ENCODE data around the gene CTSK. TPM values are rescaled to one million over a fixed set of nuclear protein-coding genes. Genes with fewer than 3 reads are reported as not detected.

CTSK gene
- total RNA-seq, 2 experiments from 2014 or later: 1.6 to 1.8 TPM

DNA sequence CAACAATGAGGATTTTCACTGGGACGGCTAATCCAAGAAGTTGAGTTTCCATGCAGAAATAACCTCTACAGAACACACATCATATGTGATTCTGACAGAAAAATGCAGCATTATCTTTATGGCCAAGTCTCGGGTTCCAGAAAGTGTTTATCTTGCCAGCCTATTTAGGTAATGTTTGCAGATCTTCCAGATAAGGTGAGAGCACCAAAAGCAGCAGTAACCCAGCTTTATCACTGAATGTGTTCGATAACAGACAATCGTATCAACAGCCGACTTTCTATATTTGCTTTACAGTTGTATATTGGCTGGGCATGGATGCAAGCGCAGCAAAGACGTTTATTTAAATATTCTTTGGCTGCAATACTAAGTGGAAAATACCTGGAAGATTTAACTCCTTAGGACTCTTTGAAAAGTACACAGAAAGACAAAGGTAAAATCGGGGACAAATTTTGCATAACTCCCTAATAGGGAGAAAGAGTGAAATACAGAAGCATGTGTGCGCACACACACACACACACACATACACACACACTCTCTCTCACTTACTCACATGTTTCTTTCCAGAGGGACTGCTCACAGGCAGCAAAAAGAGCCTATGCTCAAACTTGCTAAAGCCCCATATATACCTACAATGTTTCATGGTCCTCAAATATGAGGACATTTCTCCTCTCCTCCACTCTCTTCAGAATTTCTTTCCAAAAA, 3.0 kb upstream of the CTSK start:
- no peak for TF ChIP-seq CTCF (conservative IDR thresholded peaks at IDR 0.05; ENCODE audit: low read length)

DNA sequence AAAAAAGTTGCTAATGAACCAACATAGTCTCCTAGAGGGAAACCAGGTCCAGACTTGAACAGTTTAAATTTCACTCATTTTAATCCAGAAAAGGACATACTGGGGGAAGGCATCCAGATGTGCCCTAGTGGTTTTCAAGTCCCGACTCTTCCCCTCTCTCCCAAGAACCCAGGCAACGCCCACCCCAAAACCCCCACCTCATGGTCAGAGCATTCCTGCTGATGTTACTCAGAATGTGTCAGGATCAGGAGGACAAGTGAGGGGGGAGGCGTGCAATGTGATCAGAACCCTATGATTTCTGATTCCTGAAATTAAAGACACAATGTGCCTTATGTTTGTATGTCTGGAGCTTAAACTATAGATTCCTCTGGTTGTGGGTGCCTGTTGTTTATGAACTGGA, 1.6 kb upstream of the CTSK start:
- no peak overlapping the region for H2AFZ ChIP-seq (ENCODE audit: low read length)
- H3K4me2 ChIP-seq (ENCODE audit: low read length): no peak overlapping the region
- no peak overlapping the region for H3K27ac ChIP-seq (ENCODE audit: low read depth, low read length, poor library complexity, severe bottlenecking)
- TF ChIP-seq EZH2phosphoT487 (IDR thresholded peaks at IDR 0.05; ENCODE audit: borderline replicate concordance, low read depth, low read length): no peak
- TF ChIP-seq CTCF (conservative IDR thresholded peaks at IDR 0.05; ENCODE audit: low read length): no peak
- H3K36me3 ChIP-seq (ENCODE audit: insufficient read depth, low read length): peaks cover 38% of the 10 kb centered on the region
- no peaks in the 10 kb centered on the region for H3K4me1 ChIP-seq (ENCODE audit: insufficient read depth, low read length, poor library complexity, severe bottlenecking)
- H3K79me2 ChIP-seq (ENCODE audit: insufficient read depth, low read depth, low read length): no peaks in the 10 kb centered on the region
- H3K9me2 ChIP-seq (ENCODE audit: insufficient read depth, low read length): no peaks in the 10 kb centered on the region
- no TSS peak for BruUV-seq (replicated peaks)
- POLR2A ChIA-PET: no interaction called here
- no peaks in the 10 kb centered on the region for H4K20me1 ChIP-seq (ENCODE audit: insufficient read depth, low read length)
- H3K9me3 ChIP-seq (ENCODE audit: low read length): no peaks in the 10 kb centered on the region
- intact Hi-C loops (cut with micrococcal nuclease; ENCODE audit: unreplicated experiment): no loop called here
- H3K4me3 ChIP-seq (ENCODE audit: low read depth, low read length, poor library complexity, severe bottlenecking): no peak overlapping the region
- CTCF ChIA-PET (ENCODE audit: unreplicated experiment): no interaction called here
- DNase-seq (ENCODE audit: low spot score): no peak

More for the DNA sequence above, 3.0 kb upstream of the CTSK start:
- H3K9me2 ChIP-seq (ENCODE audit: insufficient read depth, low read length): no peaks in the 10 kb centered on the region
- ChIA-PET CTCF (ENCODE audit: unreplicated experiment) (no interaction called here), POLR2A (interaction anchor here (0.6 kb wide), 1 partner anchor 48 kb away, joined by 6 read pairs; no protein-coding TSS in a partner anchor)
- H3K4me2 ChIP-seq (ENCODE audit: low read length): no peak overlapping the region
- no peaks in the 10 kb centered on the region for H3K79me2 ChIP-seq (ENCODE audit: insufficient read depth, low read depth, low read length)
- no peak overlapping the region for H3K27ac ChIP-seq (ENCODE audit: low read depth, low read length, poor library complexity, severe bottlenecking)
- H3K9me3 ChIP-seq (ENCODE audit: low read length): no peaks in the 10 kb centered on the region
- DNase-seq (ENCODE audit: low spot score): no peak
- no peak overlapping the region for H3K4me3 ChIP-seq (ENCODE audit: low read depth, low read length, poor library complexity, severe bottlenecking)
- H3K4me1 ChIP-seq (ENCODE audit: insufficient read depth, low read length, poor library complexity, severe bottlenecking): no peaks in the 10 kb centered on the region
- no peak overlapping the region for H2AFZ ChIP-seq (ENCODE audit: low read length)
- no peaks in the 10 kb centered on the region for H4K20me1 ChIP-seq (ENCODE audit: insufficient read depth, low read length)
- intact Hi-C loops (cut with micrococcal nuclease; ENCODE audit: unreplicated experiment): no loop called here
- peaks cover 42% of the 10 kb centered on the region for H3K36me3 ChIP-seq (ENCODE audit: insufficient read depth, low read length)
- no TSS peak for BruUV-seq (replicated peaks)

GRCh38 chr1:150808846-150809245, 786 bp upstream of the CTSK start:
- Histone ChIP-seq H3K27ac (ENCODE audit: low read depth, low read length, poor library complexity, severe bottlenecking) (no peak overlapping the region), H3K4me3 (ENCODE audit: low read depth, low read length, poor library complexity, severe bottlenecking) (no peak overlapping the region), H2AFZ (ENCODE audit: low read length) (no peak overlapping the region), H3K4me2 (ENCODE audit: low read length) (no peak overlapping the region), H3K9me3 (ENCODE audit: low read length) (no peaks in the 10 kb centered on the region), H4K20me1 (ENCODE audit: insufficient read depth, low read length) (no peaks in the 10 kb centered on the region), H3K4me1 (ENCODE audit: insufficient read depth, low read length, poor library complexity, severe bottlenecking) (no peaks in the 10 kb centered on the region), H3K79me2 (ENCODE audit: insufficient read depth, low read depth, low read length) (no peaks in the 10 kb centered on the region), H3K9me2 (ENCODE audit: insufficient read depth, low read length) (no peaks in the 10 kb centered on the region), H3K36me3 (ENCODE audit: insufficient read depth, low read length) (peaks cover 32% of the 10 kb centered on the region)
- ChIA-PET POLR2A (interaction anchor here (0.6 kb wide), 1 partner anchor 15 kb away, joined by 6 read pairs; no protein-coding TSS in a partner anchor), CTCF (ENCODE audit: unreplicated experiment) (no interaction called here)
- no TSS peak for BruUV-seq (replicated peaks)
- intact Hi-C loops (cut with micrococcal nuclease; ENCODE audit: unreplicated experiment): no loop called here
- no peak for DNase-seq (ENCODE audit: low spot score)
- TF ChIP-seq CTCF (conservative IDR thresholded peaks at IDR 0.05; ENCODE audit: low read length): no peak
- TF ChIP-seq EZH2phosphoT487 (IDR thresholded peaks at IDR 0.05; ENCODE audit: borderline replicate concordance, low read depth, low read length): no peak

Measured in OCI-LY7 (cell line).